ENCODE measurements around the gene TIFAB.

TIFAB gene

GRCh38 chr5:135444881-135445280 is 7.3 kb downstream of the TIFAB start:
- in situ Hi-C loops (cut with HindIII; ENCODE audit: low sequenced_read_pairs), result no loop called here
- DNase-seq (ENCODE audit: low read depth, low spot score), result no peak
- no peak overlapping the region for H3K4me3 ChIP-seq (ENCODE audit: low read depth, low read length)
- no peak for TF ChIP-seq CTCF (IDR thresholded peaks at IDR 0.05; ENCODE audit: low read depth, low read length)

- H3K4me3 ChIP-seq (ENCODE audit: low read depth, low read length), result no peak overlapping the region
- no peak for TF ChIP-seq CTCF (IDR thresholded peaks at IDR 0.05; ENCODE audit: low read depth, low read length)
- in situ Hi-C loops (cut with HindIII; ENCODE audit: low sequenced_read_pairs), result no loop called here
- DNase-seq (ENCODE audit: low read depth, low spot score), result no peak
Observed at GRCh38 chr5:135444360-135444759, 7.8 kb downstream of the TIFAB start.

- TF ChIP-seq CTCF (IDR thresholded peaks at IDR 0.05; ENCODE audit: low read depth, low read length), result no peak
- no peak overlapping the region for H3K4me3 ChIP-seq (ENCODE audit: low read depth, low read length)
- DNase-seq (ENCODE audit: low read depth, low spot score), result no peak
- in situ Hi-C loops (cut with HindIII; ENCODE audit: low sequenced_read_pairs), result no loop called here
Observed at GRCh38 chr5:135443161-135443960, 8.8 kb downstream of the TIFAB start.

GRCh38 chr5:135442431-135443160 is 9.6 kb downstream of the TIFAB start:
- no peak for DNase-seq (ENCODE audit: low read depth, low spot score)
- H3K4me3 ChIP-seq (ENCODE audit: low read depth, low read length), result no peak overlapping the region

GRCh38 chr5:135441919-135442318 is 10.2 kb downstream of the TIFAB start:
- in situ Hi-C loops (cut with HindIII; ENCODE audit: low sequenced_read_pairs), result no loop called here
- no peak overlapping the region for H3K4me3 ChIP-seq (ENCODE audit: low read depth, low read length)
- no peak for DNase-seq (ENCODE audit: low read depth, low spot score)
- TF ChIP-seq CTCF (IDR thresholded peaks at IDR 0.05; ENCODE audit: low read depth, low read length), result no peak

More at GRCh38 chr5:135442431-135443160, 9.6 kb downstream of the TIFAB start:
- in situ Hi-C loops (cut with HindIII; ENCODE audit: low sequenced_read_pairs), result no loop called here
- no peak for TF ChIP-seq CTCF (IDR thresholded peaks at IDR 0.05; ENCODE audit: low read depth, low read length)

GRCh38 chr5:135441350-135441831 is 10.8 kb downstream of the TIFAB start:
- in situ Hi-C loops (cut with HindIII; ENCODE audit: low sequenced_read_pairs), result no loop called here
- TF ChIP-seq CTCF (IDR thresholded peaks at IDR 0.05; ENCODE audit: low read depth, low read length), result no peak
- H3K4me3 ChIP-seq (ENCODE audit: low read depth, low read length), result no peak overlapping the region
- DNase-seq (ENCODE audit: low read depth, low spot score), result no peak

Data from astrocyte of the spinal cord (primary cell).